NCI-H128 (cell line): ENCODE measurements around the gene ANAPC16.
"Not testable (repeated sequence)": the region's sequence is repeated elsewhere in the genome, so short reads cannot be mapped to it uniquely, and the experiment has no call there.

Experiments used
- DNase-seq: peaks from one replicate; lab custom pipeline; 2025; ENCODE audit not compliant: unreplicated experiment; lab: John Stamatoyannopoulos, UW

ANAPC16 gene

DNA sequence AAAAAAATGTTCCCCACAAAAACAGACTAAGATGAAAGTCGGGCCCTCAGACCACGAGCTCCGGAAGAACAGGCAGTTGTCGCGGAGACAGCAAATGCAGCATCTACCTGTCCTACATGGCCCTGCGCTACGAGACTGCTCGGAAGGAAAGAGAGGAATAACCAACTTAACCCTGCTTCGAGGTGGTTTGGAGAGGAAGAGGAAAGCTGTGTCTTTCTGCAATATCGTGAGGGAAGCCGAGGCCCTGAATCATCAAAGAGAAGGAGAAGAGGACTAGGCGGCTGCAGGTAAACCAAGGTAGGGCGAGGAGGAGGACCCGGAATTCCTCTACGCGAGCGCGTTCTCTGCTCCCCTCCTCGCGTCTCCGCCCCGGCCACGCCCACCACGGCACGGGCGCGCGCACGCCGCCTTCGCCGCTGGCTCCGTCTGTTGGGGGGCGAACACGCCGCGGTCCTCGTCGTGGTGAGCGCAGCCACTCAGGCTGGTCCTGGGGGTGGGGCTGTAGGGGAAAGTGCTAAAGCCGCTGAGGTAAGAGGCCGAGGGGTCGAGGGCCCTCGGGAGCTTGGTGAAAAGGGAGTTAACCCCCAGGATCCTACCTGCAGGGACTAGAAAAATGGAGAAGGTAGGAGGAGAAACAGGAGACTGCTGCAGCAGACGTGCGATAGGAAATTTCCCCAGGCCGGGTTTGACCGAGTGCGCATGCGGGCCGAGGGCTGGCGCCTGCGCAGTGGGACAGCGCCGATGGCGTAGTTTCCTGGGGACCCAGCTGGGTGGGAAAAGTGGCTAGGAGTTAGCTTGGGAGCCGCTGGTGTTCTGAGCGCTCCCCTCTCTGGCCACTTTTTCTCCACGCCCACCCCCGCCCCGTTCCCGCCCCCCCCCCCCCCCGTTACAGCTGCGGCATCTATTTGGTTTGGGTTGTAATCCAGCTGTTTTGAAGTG lies at the start of gene ANAPC16, which contains the start of gene ASCC1:
Gene ANAPC16 (plus strand): TSS at position 402 of the 939 bp plus-strand sequence. CDS start 7,903 bp downstream, outside the sequence.
Gene ASCC1 (minus strand): TSS at position 666 of the 939 bp plus-strand sequence. CDS start 2,978 bp downstream, outside the sequence.
- peak; percentile 66 for DNase-seq

DNA sequence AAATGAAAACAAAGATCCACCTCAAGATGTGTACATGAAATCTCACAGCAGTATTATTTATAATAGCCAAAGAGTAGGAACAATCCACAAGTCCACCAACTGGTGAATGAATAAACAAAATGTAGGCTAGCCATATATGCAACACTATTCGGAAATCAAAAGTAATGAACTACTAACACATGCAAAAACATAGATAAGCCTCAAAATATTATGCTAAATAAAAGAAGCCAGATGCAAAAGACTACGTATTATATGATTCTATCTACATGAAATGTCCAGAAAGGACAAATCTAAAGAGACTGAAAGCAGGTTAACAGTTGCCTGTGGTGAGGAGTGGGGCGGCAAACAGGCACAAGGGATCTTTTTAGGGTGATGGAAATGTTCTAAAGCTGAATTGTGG lies 48.7 kb upstream of the ANAPC16 start:
- no peak for DNase-seq

DNA sequence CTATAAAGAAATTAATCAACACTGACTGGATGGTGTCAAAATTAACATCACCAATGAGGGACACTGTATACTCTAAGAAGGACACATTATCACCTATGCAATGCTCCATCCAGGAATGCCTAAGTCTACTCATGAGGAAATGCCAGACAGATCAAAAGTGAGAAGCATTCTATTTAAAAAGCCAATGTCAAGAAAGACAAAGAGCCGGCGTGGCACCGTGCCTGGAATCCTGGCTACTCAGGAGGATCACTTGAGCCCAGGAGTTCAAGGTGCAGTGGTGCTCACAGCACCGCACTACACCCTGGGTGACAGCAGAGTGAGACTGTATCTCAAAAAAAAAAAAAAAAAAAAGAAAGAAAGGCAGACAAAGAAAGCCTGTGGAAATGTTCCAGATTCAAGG lies 45.5 kb upstream of the ANAPC16 start:
- DNase-seq = no peak

DNA sequence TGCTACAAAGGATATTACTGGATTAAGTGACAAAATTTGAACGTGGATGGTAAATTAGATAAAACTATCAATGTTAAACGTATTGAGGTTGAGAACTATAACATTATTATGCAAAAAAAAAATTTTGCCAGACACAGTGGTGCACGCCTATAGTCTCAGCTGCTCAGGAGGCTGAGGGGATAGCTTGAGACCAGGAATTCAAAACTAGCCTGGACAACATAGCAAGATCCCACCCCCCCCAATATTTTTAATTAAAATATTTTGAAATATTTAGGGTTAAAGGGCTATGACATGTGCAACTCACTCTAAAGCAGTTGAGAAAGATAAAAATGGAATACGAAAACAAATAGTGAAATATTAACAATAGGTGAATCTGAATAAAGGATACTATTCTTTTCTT lies 45.1 kb upstream of the ANAPC16 start:
- DNase-seq = no peak

DNA sequence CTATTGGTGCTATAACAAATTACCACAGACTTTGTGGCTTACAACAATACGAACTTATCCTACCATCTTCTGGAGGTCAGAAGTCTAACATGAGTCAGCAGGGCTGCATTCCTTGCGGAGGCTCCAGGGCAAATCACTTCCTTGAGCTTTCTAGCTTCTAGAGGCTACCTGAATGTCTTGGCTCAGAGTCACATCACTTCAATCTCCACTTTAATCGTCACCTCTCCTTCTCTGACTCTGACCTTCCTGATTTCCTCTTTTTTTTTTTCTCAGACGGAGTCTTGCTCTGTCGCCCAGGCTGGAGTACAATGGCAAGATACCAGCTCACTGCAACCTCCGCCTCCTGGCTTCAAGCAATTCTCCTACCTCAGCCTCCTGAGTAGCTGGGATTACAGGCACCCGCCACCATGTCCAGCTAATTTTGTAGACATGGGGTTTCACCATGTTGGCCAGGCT lies 44.6 kb upstream of the ANAPC16 start:
- DNase-seq = no peak

DNA sequence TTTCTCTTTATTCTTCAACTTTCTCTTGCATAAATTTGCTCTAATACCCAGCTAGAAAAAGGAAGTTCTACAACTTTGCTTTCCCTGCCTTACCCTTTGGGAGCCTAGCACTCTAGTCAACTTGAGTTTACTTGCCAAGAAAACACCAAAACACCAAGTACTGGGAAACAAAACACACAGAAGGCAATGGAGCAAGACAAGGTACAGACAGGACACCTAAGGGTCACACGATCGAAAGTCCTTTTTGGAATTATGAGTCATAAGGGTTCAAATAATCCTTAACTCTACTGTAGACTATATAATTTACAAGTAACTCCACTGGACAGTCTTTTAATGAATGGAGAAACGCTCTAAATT lies 42.6 kb upstream of the ANAPC16 start:
- no peak for DNase-seq

DNA sequence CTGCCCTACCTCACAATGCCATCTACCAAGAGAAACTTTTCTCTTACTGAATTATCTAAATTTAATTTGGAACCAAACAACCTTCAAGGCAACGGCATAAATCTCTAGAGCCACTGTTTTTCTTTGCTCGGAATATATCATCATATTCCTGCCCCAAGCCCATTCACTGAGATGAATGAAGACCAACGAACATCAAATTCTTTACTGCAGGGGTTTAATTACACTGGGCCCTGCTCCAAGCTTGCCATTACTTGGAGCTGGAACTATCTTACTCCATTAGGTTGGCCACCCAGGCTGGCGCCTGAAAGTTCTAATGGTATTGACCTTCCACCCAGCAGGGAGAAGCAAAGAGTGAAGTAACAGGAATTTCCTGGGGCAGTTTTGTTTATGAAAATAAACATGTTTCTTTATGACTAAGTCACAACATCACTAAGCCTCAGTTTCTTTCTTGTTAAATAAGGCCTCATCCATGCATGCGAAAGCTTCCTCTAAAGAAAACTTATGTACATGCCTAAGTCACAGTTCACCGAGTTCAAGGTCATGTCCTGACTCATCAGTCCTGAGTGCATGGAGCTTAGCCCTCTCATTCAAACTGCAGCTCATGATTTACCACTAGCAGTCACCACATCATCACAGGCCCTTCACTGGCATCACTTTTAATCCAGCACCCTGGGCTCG lies 42.1 kb upstream of the ANAPC16 start:
- DNase-seq = peak; percentile 11

DNA sequence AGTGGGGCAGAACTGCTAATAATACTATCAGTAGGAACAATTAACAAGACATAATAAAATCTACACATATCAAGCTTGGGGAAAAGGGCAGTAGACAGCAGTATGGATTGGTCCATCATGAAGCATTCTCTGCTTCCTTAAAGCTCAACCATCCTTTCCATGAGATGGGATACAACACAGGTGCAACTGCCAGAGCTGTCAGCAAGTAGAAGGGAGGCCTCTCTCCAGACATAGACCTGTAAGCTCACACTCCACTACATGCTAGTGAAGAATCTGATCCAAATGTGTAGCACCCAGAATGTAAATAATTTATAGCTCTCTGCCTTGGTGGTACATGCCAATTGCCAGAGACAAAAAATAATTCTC lies 41.5 kb upstream of the ANAPC16 start:
- no peak for DNase-seq

DNA sequence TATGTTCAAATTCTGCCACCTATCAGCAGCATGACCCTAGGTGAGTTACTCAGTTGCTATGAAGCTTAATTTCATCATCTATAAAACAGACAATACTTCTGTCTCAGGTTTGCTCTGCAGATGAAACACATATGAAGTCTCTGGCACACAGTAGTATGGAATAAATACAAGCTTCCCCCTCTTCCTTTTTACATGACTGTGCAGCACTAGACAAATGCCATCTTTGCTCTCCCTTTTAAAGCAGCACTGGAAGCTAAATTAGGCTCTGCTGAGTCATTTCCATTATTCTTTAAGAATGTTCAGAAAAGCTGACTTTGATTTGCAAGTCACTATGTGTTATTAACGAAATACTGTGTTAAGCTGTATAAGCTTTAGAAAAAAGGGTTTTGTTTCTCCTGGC lies 40.7 kb upstream of the ANAPC16 start:
- DNase-seq = no peak

DNA sequence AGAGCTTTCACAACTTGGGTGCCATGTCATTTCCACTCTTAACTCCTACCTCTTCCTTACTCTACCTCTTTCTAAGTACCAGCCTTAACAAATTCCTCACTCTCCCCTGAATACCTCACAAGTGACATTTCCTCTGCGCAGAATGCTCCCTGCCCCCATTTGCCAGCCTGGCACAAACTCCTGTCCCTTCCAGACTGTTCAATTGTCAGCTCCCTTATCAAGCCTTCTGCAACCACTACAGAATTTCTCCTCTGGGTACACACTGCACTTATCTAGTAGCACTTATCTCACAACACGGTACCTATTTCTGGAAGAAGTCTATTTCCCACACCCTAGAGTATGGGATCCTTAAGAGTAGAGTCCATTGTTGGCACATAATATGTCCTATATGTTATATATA lies 39.1 kb upstream of the ANAPC16 start:
- no peak for DNase-seq

DNA sequence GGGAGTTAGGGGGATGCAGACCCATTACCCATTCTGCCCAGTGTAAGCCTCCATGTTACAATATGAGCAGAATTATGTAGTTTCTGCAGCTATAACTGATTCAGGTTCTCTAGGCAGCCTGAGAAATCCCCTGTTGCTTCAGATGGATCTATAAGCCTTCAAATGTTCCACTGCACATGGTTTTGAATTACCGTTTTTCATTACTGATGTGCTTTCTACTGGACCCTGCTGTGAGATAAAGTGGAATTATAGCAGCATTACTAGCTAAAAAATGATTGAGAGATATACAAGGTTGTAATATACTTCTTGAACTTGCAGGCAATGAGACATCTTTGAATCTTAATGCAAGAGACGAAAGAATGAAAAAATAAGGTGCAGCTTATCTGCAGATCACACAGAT lies 38.4 kb upstream of the ANAPC16 start:
- no peak for DNase-seq

DNA sequence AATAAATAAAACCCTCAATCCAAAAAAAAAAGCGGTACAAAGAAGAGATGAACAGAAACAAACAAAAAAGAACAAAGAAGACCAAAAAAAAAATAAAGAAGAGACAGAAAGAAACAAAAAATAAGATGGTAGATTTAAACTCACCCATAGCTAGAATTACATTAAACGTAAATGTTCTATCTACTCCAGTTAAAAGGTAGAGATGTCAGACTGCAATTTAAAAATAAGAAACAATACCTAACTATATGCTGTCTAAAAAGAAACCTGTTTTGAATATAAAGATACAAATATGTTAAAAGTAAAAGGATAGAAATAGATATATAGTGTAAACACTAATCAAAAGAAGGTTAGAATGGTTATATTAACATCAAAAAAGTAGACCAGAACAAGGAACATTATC lies 31.7 kb upstream of the ANAPC16 start:
- DNase-seq = no peak

DNA sequence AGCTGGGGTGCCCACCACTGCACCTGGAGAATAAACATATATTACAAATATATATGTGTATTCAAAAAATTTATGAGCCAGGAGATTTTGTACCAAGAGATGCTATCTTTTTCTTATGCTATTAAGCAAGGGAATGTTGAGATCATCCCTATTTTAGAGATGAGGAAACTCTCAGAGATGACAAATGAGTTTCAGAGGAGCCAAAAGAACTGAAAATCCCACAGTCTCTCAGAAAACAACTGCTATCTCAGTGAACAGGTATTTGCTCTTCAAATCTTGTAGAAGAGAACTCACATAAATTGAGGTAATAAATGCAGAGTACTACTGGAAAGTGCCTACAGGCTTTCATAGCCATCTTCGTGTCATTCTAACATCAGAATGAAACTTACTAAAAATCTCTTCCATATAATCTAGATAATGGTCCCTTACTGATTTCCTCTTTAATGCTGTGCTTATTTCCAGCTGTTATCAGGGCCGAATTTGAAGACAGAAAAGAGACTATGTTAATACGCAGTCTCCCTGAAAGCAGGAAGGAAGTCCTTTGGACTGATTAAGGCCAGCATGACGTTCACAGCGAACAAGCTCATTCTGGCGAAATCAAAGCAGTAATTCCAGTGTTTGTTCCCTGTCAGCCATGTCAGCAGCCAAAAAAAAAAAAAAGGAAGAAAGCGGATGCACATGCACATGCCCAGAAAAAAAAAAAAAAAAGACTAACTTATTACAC lies 29.4 kb upstream of the ANAPC16 start:
- no peak for DNase-seq

DNA sequence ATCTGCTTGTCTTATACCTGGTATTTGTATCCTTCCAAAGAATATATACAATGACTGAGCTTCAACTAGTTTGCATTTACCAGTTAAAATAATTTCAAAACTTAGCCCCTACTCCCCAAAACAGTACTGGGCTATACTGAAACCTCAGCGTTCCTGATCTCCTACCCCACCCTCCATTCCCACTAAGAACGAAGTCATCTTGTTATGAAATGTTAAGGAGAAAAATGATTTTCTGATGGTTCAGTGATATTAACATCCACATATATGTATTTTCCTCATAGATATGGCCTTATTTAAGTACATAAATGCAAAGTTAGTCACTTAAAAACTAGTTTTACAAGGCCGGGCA lies 28.9 kb upstream of the ANAPC16 start:
- no peak for DNase-seq

DNA sequence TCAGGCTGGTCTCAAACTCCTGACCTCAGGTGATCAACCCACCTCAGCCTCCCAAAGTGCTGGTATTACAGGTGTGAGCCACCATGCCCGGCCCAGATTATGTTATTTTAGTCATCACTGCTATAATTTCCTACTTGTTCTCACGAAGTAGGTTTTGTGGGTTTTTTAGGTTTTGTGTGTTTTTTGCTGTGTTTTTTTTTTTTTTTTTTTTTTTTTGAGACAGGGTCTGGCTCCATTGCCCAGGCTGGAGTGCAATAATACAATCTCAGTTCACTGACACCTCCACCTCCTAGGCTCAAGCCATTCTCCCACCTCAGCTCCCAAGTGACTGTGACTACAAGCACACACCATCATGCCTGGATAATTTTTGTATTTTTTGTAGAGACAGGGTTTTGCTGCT lies 20.9 kb upstream of the ANAPC16 start:
- no peak for DNase-seq

DNA sequence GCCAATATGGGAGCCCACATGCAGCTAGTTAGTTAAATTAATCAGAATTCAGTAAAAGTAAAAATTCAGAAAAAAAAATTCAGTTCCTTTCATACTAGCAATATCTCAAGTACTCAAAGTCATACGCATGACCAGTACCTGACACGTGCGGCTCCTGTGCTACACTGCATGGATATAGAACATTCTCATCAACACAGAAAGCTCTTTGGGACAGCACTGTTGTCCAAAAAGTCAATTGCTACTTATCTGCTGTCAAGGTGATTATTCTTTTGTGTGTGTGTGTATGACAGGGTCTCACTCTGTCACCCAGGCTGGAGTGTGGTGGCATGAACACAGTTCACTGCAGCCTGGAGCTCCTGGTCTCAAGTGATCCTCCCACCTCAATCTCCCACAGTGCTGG lies 14.9 kb upstream of the ANAPC16 start:
- DNase-seq = no peak

DNA sequence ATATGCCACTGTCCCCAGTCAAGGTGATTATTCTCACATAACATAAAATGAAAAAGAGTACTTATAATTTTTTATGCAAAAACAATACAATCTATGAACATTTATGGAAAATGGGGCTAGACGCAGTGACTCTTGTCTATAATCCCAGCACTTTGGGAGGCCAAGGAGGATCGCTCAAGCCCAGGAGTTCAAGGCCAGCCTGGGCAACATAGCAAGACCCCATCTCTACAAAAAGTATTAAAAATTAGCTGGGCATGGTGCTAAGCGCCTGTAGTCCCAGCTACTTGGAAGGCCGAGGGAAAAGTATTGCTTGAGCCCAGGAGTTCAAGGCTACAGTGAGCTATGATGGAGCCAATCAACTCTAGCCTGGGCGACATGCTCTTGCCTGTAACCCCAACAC lies 14.5 kb upstream of the ANAPC16 start:
- no peak for DNase-seq

DNA sequence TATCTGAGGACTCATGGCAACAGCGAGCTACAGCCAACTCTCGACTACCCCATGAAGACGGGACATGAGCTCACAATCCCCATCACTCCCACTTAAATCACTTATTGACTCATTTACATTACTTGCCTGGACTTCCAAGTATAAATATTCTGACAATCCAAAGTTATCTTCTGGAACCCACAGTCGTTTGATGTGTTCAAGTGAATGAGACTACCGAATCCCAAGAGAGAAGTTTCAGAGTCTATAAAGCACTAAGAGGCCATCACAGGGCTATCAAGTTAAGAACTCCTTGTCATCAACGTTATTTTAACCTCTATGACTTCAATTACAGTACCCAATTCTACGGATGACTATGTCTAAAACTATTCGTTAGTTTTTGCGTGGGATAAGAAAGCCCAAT lies 11.5 kb upstream of the ANAPC16 start:
- DNase-seq = no peak

DNA sequence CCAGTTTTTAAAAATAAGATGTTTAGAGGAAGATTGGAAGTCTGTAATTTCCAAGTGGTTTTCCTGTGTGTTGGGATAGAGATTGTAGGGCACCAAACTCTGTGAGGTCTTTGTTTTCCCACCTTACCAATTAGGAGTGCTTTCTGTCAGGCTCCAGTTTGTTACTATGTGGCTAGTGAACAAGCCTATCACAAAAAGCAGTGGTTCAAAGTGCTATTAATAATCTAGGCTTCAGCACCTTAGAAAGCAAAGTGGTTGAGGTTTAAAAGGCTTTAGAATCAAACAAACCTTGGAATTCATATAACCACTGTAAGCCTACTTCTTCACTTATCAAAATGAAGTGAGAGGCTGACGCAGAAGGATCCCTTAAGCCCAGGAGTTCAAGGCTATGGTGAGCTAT lies 11.1 kb upstream of the ANAPC16 start:
- no peak for DNase-seq

DNA sequence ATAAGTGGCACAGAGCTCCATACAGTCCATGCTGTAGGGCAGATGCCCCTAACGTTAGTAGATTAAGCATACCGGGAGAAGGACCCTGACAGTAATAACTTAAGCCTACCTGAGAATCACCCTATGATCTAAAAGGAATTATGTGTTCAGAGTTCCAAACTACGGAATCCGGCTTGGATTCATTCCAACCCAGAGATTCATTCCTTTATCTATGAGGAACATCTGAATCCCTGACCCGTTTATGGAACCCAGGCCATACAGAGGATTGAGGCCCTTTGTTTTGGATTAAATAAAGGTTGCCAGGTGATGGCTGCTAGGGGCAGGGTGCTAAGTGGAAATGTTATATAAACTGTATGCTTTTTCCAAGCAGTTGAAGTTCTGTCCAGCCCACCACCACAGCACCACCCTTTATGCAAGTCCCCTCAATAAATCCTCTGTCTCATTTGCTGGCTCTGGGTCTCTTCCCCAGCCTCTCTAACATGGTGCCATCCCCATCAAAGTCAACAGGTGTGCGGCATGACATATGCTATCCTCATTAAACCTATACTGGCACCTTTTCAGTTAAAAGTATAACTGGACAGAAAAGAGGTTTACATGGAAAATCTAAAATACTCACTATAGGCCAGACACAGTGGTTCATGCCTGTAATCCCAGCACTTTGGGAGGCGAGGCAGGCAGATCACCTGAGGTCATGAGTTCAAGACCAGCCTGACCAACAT lies 9.1 kb upstream of the ANAPC16 start:
- no peak for DNase-seq

DNA sequence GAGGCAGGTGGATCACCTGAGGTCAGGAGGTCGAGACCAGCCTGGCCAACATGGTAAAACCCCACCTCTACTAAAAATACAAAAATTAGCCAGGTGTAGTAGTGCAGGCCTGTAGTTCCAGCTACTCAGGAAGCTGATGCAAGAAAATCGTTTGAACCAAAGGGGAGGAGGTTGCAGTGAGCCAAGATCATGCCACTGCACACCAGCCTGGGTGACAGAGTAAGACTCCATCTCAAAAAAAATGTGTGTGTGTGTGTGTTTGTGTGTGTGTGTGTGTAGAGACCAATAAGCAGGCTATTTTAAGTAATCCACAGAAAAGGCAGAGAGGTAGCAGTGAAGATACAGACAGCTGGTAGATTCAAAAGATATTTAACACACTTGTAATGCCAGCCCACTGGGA lies 7.3 kb upstream of the ANAPC16 start:
- not testable (repeated sequence) for DNase-seq
